GM18868 (cell line): ENCODE measurements around the gene GMPPB.
A peak's percentile ranks its signal among the peaks of the same experiment; 100 is the strongest.

Experiments
- ATAC-seq: cut with Tn5 transposase; IDR thresholded peaks from one replicate; pipeline ENCODE4 v1.9.1; 2021; ENCODE audit warnings: mild to moderate bottlenecking, moderate library complexity; ENCODE audit not compliant: unreplicated experiment

GMPPB gene

DNA sequence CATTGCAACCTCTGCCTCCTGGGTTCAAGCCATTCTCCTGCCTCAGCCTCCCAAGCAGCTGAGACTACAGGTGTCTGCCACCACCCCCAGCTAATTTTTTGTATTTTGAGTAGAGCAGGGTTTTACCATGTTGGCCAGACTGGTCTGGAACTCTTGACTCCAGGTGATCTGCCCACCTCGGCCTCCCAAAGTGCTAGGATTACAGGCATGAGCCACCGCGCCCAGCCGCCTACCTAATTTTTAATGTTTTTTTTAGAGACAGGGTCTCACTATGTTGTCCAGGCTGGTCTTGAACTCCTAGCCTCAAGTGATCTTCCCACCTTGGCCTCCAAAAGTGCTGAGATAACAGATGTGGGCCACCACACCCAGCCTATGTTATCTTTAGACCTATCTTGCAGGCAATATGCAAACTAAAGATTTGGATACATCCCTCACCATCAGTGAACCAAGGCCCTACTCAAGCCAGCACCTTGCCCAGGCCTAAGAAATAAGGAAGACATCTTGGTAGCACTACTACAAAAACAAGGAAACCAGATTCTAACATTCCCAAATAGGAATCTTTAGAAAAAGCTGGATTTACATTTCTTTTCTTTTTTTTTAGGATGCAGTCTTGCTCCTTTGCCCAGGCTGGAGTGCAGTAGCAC, 6.3 kb upstream of the GMPPB start:
- no peak for ATAC-seq

DNA sequence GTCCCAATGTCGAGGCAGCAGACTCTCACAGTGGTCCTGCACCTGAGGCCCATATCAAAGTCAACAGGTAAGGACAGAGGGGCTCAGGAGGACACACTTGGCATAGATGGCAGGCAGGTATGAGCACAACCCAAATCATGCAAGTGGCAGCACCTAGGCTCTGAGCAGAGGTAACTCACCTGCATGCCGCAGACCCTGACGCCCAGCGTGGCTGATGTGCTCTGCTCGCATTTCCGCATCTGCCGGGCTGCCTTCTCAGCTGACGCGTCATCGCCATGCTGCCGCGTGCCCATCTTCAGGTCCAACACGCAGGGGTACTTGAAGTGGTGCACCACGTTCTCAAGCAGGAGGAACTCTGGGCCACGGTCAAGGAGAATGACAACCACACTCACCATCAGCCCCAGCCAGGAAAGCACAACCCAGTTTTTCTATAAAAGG, 4.2 kb upstream of the GMPPB start:
- ATAC-seq: no peak

DNA sequence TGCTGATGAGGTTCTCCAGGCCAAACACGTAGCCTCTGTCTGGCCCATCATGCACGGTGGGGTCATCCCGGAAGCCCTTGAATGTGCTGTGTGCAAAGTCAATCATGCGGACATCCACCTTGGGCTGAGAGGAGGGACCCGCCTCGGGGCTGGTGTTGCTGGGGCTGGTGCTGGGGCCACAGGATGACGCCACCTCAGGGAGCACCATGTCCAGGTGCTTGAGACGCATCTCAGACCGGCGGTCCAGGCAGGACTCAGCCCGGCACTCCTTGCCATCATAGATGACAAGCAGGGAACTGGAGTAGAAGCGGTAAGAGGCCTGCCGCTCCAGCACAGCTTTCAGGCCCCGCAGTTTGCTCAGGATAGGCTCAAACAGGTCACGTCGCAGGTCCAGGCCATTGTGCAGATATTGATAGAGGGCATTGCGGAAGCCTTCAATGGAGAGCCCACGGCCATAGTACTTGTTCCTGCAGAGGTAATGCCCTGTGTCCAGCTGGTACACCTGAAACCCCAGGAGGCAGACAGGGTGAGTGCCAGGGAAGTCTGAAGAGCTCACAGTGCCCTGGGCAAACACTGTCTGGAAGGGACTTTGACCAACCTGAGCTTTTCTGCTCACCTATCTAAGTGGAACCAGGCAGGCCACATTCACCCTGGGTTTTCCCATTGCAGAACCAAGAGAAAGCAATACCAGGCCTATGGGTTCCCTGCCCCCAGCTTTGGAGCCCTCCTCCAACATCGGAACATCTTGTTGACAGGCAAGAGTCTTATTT, 3.6 kb upstream of the GMPPB start:
- ATAC-seq: no peak

DNA sequence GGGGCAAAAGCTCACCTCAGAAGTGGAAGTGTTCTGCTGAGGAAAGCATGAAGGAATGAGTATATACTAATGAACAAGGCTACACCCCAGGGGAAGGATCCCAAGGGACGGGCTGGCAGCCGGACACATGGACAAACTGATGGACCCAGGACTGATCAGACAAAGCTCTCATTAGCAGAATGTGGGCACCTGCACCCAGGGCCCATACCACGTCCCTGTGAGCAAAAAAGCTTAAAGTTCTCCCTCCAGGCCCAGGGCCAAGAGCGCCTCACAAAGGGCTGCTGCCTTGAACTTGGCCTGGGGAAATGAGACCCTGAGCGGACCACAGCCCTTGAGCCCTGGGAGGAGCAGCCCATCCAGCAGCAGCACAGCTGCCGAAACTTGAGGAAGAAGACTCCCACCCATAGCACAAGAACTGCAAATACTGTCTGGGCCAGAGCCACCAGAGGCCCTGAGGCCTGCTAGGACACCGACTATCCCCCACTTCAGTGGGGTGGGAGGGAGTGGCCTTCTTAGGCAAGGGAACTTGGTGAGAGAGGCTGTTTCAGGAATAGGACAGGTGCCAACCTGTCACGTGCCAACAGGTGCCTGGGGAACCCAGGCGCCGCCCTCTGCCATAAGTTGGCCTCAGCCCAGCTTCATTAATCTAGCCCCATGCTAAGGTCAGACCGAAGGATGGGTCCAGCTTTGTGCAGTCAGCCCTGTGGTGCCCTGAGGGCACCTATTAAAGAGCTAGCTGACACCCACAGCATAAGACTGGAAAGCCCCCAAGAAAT, 2.3 kb upstream of the GMPPB start:
- no peak for ATAC-seq

DNA sequence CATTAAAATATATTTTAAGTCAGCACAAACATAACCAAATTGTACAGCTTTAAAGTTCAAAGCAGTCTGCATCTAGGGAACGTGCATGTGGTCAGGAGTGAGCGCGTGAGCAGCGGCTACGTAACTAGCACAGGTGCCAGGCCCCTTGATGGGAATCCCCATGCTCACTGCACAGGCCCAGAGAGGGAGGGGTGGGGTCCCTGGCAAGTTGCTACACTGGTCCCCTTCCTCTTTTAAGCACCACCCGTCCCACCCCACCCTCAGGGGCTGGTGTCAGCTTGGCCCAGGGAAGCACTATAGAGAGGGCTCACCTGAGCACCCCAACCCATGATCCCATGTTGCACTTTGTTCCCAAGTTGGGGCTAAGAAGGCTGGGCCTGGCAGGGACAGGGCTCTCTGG, 835 bp upstream of the GMPPB start:
- ATAC-seq: no peak

DNA sequence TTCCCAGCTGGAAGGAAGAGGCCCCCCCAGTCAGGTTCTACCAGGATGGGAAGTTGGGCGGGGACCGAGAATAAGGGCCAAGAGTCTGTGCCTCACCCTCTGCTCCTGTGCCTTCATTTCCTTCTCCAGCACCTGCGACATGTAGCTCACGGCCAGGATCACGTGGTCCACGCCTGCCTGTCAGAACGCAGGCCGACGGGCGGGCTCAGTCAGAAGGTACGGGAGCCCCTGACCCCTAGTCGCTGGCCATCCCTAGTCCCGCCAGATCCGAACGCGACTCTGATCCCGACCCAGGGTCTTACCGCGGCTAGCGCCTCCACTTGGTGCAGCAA, 489 bp downstream of the GMPPB start:
- ATAC-seq: no peak

DNA sequence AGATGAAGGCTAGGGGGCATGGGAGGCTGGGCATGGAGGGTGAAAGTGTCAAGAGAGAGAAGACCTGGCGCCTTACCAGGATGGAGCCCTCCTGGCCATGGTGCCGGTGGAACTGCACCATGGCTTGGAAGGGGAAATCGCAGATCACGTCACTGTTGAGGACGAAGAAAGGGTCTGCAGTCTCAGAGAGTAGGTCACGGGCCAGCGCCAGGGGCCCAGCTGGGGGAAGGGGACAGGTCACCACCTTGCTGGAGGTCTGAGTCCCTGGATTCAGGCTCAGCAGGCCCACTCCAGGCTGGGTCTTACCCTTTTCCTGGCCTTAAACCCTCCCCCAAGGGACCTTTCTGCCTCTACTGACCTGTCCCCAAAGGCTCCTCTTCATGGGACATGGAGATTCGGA, 855 bp downstream of the GMPPB start:
- ATAC-seq: no peak

DNA sequence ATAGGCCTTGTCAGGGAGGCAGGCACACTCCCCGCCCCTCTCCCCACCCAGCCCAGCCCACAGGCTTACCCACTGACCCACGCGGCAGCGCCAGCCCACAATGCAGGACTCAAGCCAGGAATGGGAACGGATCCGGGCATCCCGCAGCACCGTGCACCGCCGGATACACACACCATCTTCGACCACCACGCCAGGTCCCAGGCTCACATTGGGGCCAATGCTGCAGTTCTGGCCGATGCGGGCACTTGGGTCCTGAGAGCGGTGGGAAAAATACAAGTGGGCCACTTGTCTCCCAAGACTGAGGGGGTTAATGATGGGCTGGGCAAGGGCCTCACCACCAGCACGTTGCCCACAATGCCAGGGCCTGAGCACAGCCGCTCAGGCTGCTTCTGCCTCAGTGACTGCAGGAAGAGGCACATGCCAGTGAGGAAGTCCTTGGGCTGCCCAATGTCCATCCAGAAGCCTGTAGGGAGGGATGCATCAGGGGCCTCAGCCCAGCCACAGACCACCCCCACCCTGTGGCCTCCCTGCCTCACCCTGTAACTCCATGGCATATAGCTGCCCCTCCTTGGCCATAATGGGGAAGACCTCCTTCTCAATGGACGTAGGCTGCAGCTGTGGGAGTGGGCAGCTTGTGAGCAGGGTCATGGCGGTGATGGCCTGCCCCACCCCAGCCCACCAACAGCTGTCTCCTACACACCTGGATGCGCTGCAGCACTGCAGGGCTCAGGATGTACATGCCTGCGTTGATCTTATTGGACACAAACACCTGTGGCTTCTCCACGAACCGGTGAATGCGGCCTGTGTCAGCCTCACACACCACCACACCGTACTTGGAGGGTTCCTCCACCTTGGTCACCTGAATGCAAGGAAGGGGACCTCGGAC, 1.6 kb downstream of the GMPPB start:
- no peak for ATAC-seq

DNA sequence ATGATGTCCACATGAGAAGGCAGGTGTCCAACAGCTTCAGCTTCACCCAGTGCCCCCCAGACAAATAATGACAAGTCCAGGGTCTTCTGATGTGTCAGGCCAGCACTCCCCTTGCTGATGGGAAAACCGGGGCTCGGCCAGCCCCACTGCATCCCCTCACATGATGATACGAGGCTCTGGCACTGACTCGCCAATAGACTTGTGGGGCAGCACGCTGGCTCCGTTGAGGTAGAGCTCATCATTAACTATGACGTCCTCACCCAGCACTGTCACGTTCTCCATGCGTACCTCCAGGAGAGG, 2.2 kb downstream of the GMPPB start:
- no peak for ATAC-seq

DNA sequence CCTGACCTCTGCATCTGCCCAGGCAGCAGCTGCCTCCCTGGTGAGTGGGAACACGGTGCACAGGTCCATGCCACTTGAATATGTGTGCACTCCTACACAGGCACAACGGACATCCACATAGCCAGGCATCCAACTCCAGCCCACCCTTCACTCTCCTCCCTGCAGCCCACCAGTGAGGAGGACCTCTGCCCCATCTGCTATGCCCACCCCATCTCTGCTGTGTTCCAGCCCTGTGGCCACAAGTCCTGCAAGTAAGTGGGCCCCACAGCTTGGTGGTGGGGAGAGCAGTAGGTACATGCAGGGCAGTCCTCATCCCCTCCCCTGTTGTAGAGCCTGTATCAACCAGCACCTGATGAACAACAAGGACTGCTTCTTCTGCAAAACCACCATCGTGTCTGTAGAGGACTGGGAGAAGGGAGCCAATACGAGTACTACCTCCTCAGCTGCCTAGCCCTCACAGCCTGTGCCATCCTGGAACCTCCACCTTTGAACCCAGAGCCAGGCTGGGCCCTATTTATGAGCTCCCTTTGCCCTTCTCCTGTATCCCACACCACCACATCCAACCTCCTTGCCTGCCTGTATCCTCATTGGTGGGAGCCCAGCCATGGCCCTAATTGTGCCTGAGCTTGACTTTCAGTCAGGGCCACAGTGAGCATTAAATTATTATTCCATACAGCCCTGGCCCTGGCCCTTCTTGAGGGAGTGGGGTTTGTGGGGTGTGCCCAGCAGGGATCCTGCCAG, 2.7 kb downstream of the GMPPB start:
- ATAC-seq: no peak

DNA sequence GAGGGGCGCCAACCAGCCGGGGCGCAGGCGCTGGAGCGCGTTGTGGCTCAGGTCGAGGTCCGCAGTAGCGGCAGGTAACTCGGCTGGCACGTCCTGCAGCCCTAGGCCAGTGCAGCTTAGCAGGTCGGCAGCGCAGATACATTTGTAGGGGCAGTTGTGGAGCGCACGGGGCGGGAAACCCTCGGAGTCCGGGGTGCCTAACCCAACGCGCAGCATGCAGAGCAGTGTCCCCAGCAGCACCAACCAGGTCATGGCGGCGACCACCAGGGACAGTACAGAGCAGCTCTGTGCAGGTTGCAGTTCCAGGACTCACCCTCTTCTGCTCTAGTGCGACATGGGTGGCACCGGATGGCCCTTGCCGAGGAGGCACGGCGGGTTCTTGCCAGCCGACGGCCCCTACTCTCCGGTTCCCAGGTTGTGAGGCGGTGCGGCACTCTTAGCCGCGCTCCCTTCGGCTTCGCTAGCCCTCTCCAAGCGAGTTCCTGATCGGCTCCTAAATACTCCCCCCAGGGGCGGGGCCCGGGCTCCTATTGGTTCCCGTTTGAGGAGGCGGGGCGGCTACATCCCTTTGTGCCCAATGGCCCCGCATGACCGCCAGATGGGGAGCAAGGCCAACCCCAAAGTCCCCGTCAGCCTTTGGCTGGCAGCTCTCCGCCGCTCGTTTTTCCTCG, 4.4 kb downstream of the GMPPB start, which contains the start of gene AMIGO3:
TSS of gene AMIGO3 (minus strand) at position 471 of the 671 bp plus-strand sequence. CDS start at position 252, 219 bp downstream.
- ATAC-seq: peak; percentile 54

DNA sequence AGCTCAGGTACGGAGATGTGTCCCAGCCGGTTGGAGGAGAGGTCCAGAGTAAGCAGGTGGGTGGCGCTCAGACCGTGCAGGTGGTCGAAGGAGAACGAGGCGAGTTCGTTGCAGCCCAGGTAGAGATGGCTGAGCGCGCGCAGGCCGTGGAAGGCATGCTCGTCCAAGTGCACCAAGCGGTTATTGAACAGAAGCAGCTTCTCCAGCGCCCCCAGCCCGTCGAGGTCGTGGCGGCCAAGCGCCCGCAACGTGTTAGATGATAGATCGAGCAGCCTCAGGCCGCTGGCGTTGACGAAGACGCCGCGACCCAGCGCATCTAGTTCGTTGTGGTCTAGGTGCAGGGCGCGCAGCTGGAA, 4.9 kb downstream of the GMPPB start:
- ATAC-seq: no peak

DNA sequence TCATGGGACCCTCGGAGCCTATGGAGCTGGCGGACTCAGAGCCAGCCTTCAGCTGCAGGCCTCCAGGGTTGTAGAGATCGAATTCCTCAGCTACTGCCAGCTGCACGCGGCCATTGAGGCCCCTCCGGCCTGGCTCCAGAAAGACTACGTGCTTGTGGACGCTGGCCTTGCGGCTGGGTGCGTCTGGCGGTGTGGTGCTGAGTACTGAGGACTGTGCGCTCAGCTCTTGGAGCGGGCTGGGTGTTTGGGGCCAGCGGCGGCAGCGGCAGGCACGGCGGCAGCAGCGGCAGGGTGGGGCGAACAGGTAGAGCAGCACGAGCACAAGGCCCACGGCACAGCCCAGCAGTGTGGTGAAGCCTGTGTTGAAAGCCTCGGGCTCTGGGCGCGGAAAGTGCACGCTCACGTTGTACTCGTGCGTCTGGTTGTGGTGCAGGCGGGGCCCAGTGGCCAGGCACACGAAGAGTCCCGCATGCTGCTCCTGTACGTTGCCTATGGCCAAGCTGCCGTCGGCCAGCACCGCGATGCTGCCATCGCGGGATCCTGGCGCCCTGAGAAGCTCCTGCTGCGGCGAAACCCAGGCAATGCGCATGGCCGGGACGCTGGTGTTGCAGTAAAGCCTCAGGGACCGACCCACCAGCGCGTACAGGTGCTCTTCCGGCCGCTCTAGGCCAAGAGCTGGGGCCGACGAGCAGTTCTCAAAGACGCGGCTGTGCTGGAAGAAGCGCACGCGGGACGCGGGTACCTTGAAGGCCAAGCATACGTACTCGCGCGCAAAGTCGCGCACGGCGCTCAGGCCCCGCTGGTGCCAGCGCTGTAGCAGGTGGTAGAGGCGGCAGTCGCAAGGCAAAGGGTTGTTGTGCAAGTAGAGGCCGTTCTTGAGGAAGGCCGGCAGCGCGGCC, 5.5 kb downstream of the GMPPB start:
- ATAC-seq: no peak

DNA sequence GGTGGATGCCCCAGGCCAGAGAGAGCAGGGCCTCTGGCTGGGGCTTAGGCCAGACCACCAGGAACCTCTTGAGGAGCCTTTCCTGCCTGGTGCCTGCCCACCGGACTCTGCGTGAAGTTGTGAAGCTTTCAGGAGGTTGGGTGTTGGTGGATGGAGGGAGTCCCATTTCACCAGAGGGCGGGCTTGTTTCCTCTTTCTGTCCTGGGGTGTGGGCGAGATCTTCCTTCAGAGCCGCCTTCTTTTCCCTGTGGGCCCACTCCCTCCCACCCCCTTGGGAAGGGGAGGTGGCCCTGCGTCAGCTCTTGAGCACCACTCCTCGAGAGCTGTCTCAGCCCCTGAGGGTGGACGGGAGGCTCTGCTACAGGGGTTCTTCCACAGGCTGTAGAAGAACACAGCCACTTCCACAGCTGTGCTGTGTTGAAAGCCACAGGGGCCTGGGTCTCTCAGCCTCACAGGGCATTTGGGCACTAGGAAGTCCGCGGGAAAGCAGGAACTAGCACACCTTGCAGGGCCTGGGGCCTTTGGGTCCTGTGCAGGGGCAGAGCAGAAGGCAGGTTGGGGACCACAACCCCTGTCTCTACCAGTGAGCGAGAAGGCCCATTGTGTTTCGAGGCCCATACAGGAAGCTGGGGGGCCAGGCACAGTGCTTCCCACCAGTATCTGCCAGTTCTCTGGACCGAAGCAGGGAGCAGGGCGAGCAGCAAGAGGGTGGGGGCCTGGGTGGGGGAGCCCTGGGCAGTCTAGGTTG, 6.4 kb downstream of the GMPPB start:
- ATAC-seq: no peak

DNA sequence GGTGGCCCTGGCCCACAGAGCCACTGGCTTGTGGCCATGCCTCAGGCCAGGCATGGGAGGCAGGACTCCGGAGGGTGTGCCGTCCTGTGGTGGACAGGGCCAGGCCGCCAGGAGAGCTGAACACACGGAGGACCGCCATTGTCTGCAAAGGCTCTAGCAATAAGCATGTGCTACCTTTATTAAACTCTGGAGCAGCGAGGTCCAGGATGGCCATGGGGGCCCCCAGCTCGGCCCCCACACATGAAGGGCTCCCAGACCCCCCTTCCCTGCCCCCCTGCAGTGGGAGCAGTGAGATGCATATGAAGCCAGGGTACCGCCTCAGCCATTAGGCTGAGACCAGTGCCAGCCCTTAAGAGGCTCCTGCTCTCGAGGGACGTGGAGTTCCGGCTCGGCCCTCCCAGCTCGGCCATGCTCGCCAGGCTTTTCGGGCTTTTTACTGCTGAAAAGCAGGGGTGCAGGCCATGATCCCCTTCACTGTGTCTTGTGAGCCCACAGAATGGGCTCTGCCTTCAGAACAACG, 7.0 kb downstream of the GMPPB start:
- no peak for ATAC-seq

DNA sequence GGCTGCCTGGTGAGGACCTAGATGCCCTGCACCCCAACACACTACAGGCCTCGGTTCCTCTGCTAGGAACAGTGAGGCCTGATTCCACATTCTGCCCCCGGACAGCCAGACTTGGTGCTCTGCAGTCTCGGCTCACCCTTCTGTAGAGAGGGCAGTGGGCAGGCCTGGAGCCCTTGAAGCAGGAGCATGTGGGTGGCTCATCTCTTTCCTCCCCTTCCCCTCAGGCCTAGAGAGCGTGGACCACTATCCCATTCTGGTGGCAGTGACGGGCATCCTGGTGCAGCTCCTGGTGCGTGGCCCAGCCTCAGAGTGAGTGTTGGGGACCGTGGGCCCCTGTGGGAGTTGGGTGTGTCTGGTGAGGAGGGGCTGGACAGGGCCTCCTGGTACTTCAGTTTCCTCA, 7.6 kb downstream of the GMPPB start:
- ATAC-seq: no peak

DNA sequence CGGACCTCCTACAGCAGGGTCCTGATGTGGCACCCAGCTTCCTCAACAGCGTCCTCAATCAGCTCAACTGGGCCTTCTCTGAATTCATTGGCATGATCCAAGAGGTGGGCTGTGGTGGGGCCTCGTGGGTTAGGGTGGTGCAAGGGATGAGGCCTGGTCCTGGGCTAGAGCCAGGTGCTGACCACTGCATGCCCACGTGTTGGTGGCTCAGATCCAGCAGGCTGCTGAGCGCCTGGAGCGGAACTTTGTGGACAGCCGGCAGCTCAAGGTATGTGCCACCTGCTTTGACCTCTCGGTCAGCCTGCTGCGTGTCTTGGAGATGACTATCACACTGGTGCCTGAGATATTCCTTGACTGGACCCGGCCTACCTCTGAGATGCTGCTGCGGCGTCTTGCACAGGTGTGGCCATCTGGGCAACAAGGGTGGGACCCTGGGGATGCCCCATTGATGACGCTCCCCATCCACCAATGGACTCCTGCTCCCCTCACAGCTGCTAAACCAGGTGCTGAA, 8.1 kb downstream of the GMPPB start:
- ATAC-seq: no peak
